ENCODE data around the gene COPZ1. TPM values are rescaled to one million over a fixed set of nuclear protein-coding genes. Genes with fewer than 3 reads are reported as not detected.

The COPZ1 gene
- total and polyA plus RNA-seq, 9 of the 15 experiments (the other 6 are each of a cell fraction or from before 2014, with no cell fraction given): 137 to 487 (median 233) TPM

GRCh38 chr12:54304187-54304810, 20.6 kb upstream of the COPZ1 start (continued):
- TF ChIP-seq ZNF134 (CRISPR knock-in tag; conservative IDR thresholded peaks at IDR 0.05): 0 out of 2 replicates have a peak, but pooled peaks have one; percentile 10
- no peak for TF ChIP-seq POLR3G (IDR thresholded peaks at IDR 0.05; ENCODE audit: extremely low read depth, insufficient read length, insufficient replicate concordance)
- TF ChIP-seq CCAR2 (IDR thresholded peaks at IDR 0.05; ENCODE audit: low read depth, low read length): 0 out of 2 replicates have a peak, but pooled peaks have one; percentile 51
- TF ChIP-seq HDAC2 (IDR thresholded peaks at IDR 0.05): peak; percentile 94
- no peak for TF ChIP-seq PHF8 (IDR thresholded peaks at IDR 0.05; ENCODE audit: borderline replicate concordance, low read length)
- no peak for TF ChIP-seq ZNF551 (CRISPR knock-in tag; IDR thresholded peaks at IDR 0.05)
- peak; percentile 89 for TF ChIP-seq CXXC5 (CRISPR knock-in tag; IDR thresholded peaks at IDR 0.05)
- TF ChIP-seq GABPB1 (CRISPR knock-in tag; IDR thresholded peaks at IDR 0.05): peak; percentile 72; the same call in 1 of the 2 replicates
- TF ChIP-seq TAF15 (IDR thresholded peaks at IDR 0.05; ENCODE audit: low read depth, low read length): no peak
- TF ChIP-seq BRD4 (IDR thresholded peaks at IDR 0.05): no peak
- no peak for TF ChIP-seq RFX1 (IDR thresholded peaks at IDR 0.05)
- no peak for TF ChIP-seq CHD7 (IDR thresholded peaks at IDR 0.05; ENCODE audit: low read depth, low read length)
- TF ChIP-seq MBD2 (IDR thresholded peaks at IDR 0.05; ENCODE audit: borderline replicate concordance, low read depth): peak; percentile 97
- TF ChIP-seq ZNF277 (CRISPR knock-in tag; IDR thresholded peaks at IDR 0.05; ENCODE audit: borderline replicate concordance): no peak
